SU-DHL-6 (cell line): ENCODE measurements around the gene TPRA1.
"Not testable (repeated sequence)": the region's sequence is repeated elsewhere in the genome, so short reads cannot be mapped to it uniquely, and the experiment has no call there.

Source experiments
- H2AFZ ChIP-seq: fragments of 200-600 bp; sonication (generic); 2 replicates; pipeline ENCODE4 v1.6.1; 2014; ENCODE audit warnings: low read depth, mild to moderate bottlenecking, moderate library complexity, mixed read lengths, antibody characterized with exemption, low read length; ENCODE audit not compliant: severe bottlenecking
- H3F3A ChIP-seq: fragments of 200-600 bp; shearing (Covaris generic); 2 replicates; pipeline ENCODE4 v1.6.0; 2016; ENCODE audit warnings: antibody characterized with exemption, mild to moderate bottlenecking; ENCODE audit not compliant: insufficient read depth
- H3K27ac ChIP-seq: fragments of 200-600 bp; sonication (generic); 2 replicates; pipeline ENCODE4 v1.5.1; 2016; ENCODE audit warnings: low read depth, mild to moderate bottlenecking, low read length, moderate library complexity, mixed read lengths
- H3K27me3 ChIP-seq: fragments of 200-600 bp; sonication (generic), shearing (Covaris generic); 2 replicates; pipeline ENCODE4 v1.6.0; 2014; ENCODE audit warnings: mild to moderate bottlenecking, low read length
- H3K36me3 ChIP-seq: fragments of 200-600 bp; sonication (generic); 2 replicates; pipeline ENCODE4 v1.6.1; 2014; ENCODE audit warnings: mild to moderate bottlenecking, low read length, mixed read lengths
- H3K4me2 ChIP-seq: fragments of 300-600, 200-600 bp; shearing (Covaris generic), sonication (generic); 2 replicates; pipeline ENCODE4 v1.6.0; 2014; ENCODE audit warnings: low read length, low read depth, mild to moderate bottlenecking; ENCODE audit not compliant: poor library complexity, severe bottlenecking
- H3K4me3 ChIP-seq: fragments of 200-600 bp; sonication (generic); 2 replicates; pipeline ENCODE4 v1.5.1; 2014; ENCODE audit warnings: antibody characterized with exemption, low read length, mild to moderate bottlenecking, mixed read lengths; ENCODE audit not compliant: insufficient read depth, poor library complexity, severe bottlenecking
- H3K79me2 ChIP-seq: fragments of 200-600 bp; sonication (generic); 2 replicates; pipeline ENCODE4 v1.6.1; 2014; ENCODE audit warnings: mild to moderate bottlenecking, low read length, moderate library complexity; ENCODE audit not compliant: insufficient read depth
- H3K9ac ChIP-seq: fragments of 200-600 bp; sonication (generic); 2 replicates; pipeline ENCODE4 v1.7.0; 2014; ENCODE audit warnings: mild to moderate bottlenecking, low read length
- H3K9me2 ChIP-seq: fragments of 200-600 bp; sonication (generic); replicated peaks from 2 replicates; pipeline ENCODE4 v1.6.1; 2014; ENCODE audit warnings: low read length; ENCODE audit not compliant: insufficient read depth
- H3K9me3 ChIP-seq: fragments of 200-600 bp; sonication (generic); 2 replicates; pipeline ENCODE4 v1.6.1; 2014; ENCODE audit warnings: low read length, mixed read lengths; ENCODE audit not compliant: insufficient read depth
- H4K20me1 ChIP-seq: fragments of 200-600 bp; sonication (generic); 2 replicates; pipeline ENCODE4 v1.6.1; 2014; ENCODE audit warnings: low read depth, mild to moderate bottlenecking, antibody characterized with exemption, low read length, moderate library complexity, mixed read lengths
- CTCF ChIP-seq: fragments of 200-600 bp; sonication (generic); IDR thresholded peaks from one replicate; pipeline ENCODE4 v1.5.1; 2017; ENCODE audit warnings: antibody characterized with exemption, mild to moderate bottlenecking, low read length, moderate library complexity; ENCODE audit not compliant: insufficient read depth, poor library complexity, severe bottlenecking
- EZH2phosphoT487 ChIP-seq: fragments of 200-600 bp; sonication (generic), shearing (Covaris generic); conservative IDR thresholded peaks from 2 replicates; pipeline ENCODE4 v1.6.1; 2018; ENCODE audit warnings: mild to moderate bottlenecking, antibody characterized with exemption, low read length, moderate library complexity, mixed read lengths

The TPRA1 gene

GRCh38 chr3:127607675-127608361 lies 17.3 kb upstream of the TPRA1 start:
- Histone ChIP-seq H3K36me3 (peaks cover 2% of the 10 kb centered on the region), H4K20me1 (peaks cover 3% of the 10 kb centered on the region; the same call in 1 of the 2 replicates), H3K79me2 (peaks cover 10% of the 10 kb centered on the region; the same call in 1 of the 2 replicates), H3K27ac (no peak overlapping the region), H3K27me3 (no peaks in the 10 kb centered on the region), H3K4me2 (no peak overlapping the region), H3F3A (no peaks in the 10 kb centered on the region), H3K4me3 (no peak overlapping the region), H3K9me3 (no peaks in the 10 kb centered on the region), H2AFZ (no peak overlapping the region), H3K9me2 (no peaks in the 10 kb centered on the region), H3K9ac (no peak overlapping the region)
- no peak for TF ChIP-seq CTCF
- TF ChIP-seq EZH2phosphoT487: no peak

GRCh38 chr3:127606981-127607595 lies 16.6 kb upstream of the TPRA1 start:
- H3K36me3 ChIP-seq: peaks cover 2% of the 10 kb centered on the region
- H3K27ac ChIP-seq: no peak overlapping the region
- H3K4me3 ChIP-seq: no peak overlapping the region
- peaks cover 17% of the 10 kb centered on the region for H3K79me2 ChIP-seq
- H3F3A ChIP-seq: no peaks in the 10 kb centered on the region
- H2AFZ ChIP-seq: no peak overlapping the region
- no peaks in the 10 kb centered on the region for H3K9me2 ChIP-seq
- H3K9ac ChIP-seq: no peak overlapping the region
- no peaks in the 10 kb centered on the region for H3K9me3 ChIP-seq
- TF ChIP-seq CTCF (no peak), EZH2phosphoT487 (no peak)
- H3K4me2 ChIP-seq: no peak overlapping the region
- no peaks in the 10 kb centered on the region for H3K27me3 ChIP-seq
- 0 out of 2 replicates have a peak, but pooled peaks cover 3% of the 10 kb centered on the region for H4K20me1 ChIP-seq

GRCh38 chr3:127606086-127606805 lies 15.7 kb upstream of the TPRA1 start:
- 0 out of 2 replicates have a peak, but pooled peaks cover 3% of the 10 kb centered on the region for H4K20me1 ChIP-seq
- no peaks in the 10 kb centered on the region for H3K27me3 ChIP-seq
- no peak overlapping the region for H3K4me3 ChIP-seq
- no peaks in the 10 kb centered on the region for H3K9me3 ChIP-seq
- H3K27ac ChIP-seq: no peak overlapping the region
- H2AFZ ChIP-seq: no peak overlapping the region
- H3F3A ChIP-seq: no peaks in the 10 kb centered on the region; the same call in 1 of the 2 replicates
- no peaks in the 10 kb centered on the region for H3K9me2 ChIP-seq
- no peak overlapping the region for H3K4me2 ChIP-seq
- no peak overlapping the region for H3K9ac ChIP-seq
- peaks cover 25% of the 10 kb centered on the region for H3K79me2 ChIP-seq
- peaks cover 10% of the 10 kb centered on the region for H3K36me3 ChIP-seq
- no peak for TF ChIP-seq CTCF
- TF ChIP-seq EZH2phosphoT487: no peak

GRCh38 chr3:127605547-127605946 lies 15.0 kb upstream of the TPRA1 start:
- not testable (repeated sequence) for H3K27me3 ChIP-seq, H3K4me3 ChIP-seq, H3F3A ChIP-seq, H3K9ac ChIP-seq, H3K9me2 ChIP-seq, H2AFZ ChIP-seq, H3K9me3 ChIP-seq, H3K4me2 ChIP-seq, H3K27ac ChIP-seq, H4K20me1 ChIP-seq
- Histone ChIP-seq H3K79me2 (peaks cover 32% of the 10 kb centered on the region), H3K36me3 (peaks cover 17% of the 10 kb centered on the region)
